Measurements from ENCODE around the gene FCRL3.

FCRL3 gene

GRCh38 chr1:157652859-157653493 is 47.6 kb downstream of the FCRL3 start:
- TF ChIP-seq CTCF (IDR thresholded peaks at IDR 0.05; ENCODE audit: low read depth, low read length, missing control alignments), result no peak
- Histone ChIP-seq H3K4me3 (ENCODE audit: low read depth, low read length) (no peak overlapping the region), H3K36me3 (replicated peaks) (no peaks in the 10 kb centered on the region), H3K27ac (no peak overlapping the region), H3K27me3 (replicated peaks) (no peaks in the 10 kb centered on the region)
- DNase-seq, result no peak
- in situ Hi-C loops (cut with HindIII; ENCODE audit: low pct_ligation_motif_present, low sequenced_read_pairs), result no loop called here

DNA sequence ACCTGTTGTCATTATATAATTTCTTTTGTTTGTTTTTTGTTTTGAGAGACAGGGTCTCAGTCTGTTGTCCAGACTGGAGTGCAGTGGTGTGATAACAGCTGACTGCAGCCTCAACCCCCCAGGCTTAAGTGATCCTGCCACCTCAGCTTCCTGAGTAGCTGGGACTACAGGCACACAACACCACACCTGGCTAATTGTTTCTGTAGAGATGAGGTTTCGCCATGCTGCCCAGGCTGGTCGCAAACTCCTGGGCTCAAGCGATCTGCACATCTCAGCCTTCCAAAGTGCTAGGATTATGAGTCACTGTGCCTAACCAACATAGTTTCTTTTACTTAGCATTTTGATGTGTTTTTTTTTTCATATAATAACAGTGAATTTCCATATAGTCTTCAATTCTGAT is 52.3 kb downstream of the FCRL3 start:
- Histone ChIP-seq H3K27me3 (replicated peaks) (no peaks in the 10 kb centered on the region), H3K36me3 (replicated peaks) (no peaks in the 10 kb centered on the region), H3K4me3 (ENCODE audit: low read depth, low read length) (no peak overlapping the region), H3K27ac (no peak overlapping the region)
- in situ Hi-C loops (cut with HindIII; ENCODE audit: low pct_ligation_motif_present, low sequenced_read_pairs), result no loop called here
- no peak for DNase-seq
- TF ChIP-seq CTCF (IDR thresholded peaks at IDR 0.05; ENCODE audit: low read depth, low read length, missing control alignments), result no peak

DNA sequence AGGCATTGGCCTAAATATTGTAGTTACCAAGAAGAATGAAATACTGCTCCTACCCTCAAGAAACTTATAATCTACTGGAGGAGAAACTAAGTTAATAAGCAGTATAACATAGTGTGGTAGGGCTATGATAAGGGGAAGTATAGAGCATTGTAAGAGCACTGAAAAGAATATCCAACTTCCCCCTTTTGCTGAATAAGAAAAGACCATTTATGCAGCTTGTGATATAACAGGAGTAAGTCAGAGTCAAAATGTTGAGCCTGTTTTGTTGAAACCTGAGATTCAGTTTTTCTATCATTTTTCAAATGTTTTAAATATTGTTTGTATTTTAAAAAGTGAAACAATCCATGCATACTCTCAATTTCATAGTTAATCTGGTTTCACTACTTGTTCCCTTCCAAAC is 54.4 kb downstream of the FCRL3 start:
- Histone ChIP-seq H3K36me3 (replicated peaks) (no peaks in the 10 kb centered on the region), H3K27me3 (replicated peaks) (no peaks in the 10 kb centered on the region), H3K27ac (no peak overlapping the region), H3K4me3 (ENCODE audit: low read depth, low read length) (no peak overlapping the region)
- TF ChIP-seq CTCF (IDR thresholded peaks at IDR 0.05; ENCODE audit: low read depth, low read length, missing control alignments), result no peak
- in situ Hi-C loops (cut with HindIII; ENCODE audit: low pct_ligation_motif_present, low sequenced_read_pairs), result no loop called here
- DNase-seq, result no peak

DNA sequence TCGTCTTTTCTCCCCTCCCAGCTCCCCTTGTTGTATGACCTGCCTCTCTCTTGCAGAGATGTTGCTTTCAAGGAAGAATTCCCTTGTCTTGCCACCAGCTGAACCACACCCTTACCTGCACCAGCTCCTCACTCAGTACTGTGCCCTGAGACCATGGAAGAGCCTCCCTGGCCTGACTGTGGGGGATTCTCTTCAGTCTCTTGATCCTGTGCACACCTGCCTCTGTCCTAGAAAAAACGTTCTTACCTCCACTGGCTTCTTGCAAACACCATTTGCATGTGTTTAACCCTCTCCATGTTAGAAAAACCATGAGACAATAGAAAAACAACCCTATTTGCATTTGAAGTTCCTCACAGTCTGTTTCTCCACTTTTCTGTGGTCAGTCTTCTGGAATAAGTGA is 59.4 kb downstream of the FCRL3 start:
- no peaks in the 10 kb centered on the region for H3K36me3 ChIP-seq (replicated peaks)
- no peak for TF ChIP-seq CTCF (IDR thresholded peaks at IDR 0.05; ENCODE audit: low read depth, low read length, missing control alignments)
- no peak overlapping the region for H3K4me3 ChIP-seq (ENCODE audit: low read depth, low read length)
- in situ Hi-C loops (cut with HindIII; ENCODE audit: low pct_ligation_motif_present, low sequenced_read_pairs), result no loop called here
- H3K27ac ChIP-seq, result no peak overlapping the region
- H3K27me3 ChIP-seq (replicated peaks), result no peaks in the 10 kb centered on the region
- no peak for DNase-seq

GRCh38 chr1:157639800-157640199 is 60.8 kb downstream of the FCRL3 start:
- Histone ChIP-seq H3K4me3 (ENCODE audit: low read depth, low read length) (no peak overlapping the region), H3K27me3 (replicated peaks) (no peaks in the 10 kb centered on the region), H3K36me3 (replicated peaks) (no peaks in the 10 kb centered on the region), H3K27ac (no peak overlapping the region)
- in situ Hi-C loops (cut with HindIII; ENCODE audit: low pct_ligation_motif_present, low sequenced_read_pairs), result no loop called here
- TF ChIP-seq CTCF (IDR thresholded peaks at IDR 0.05; ENCODE audit: low read depth, low read length, missing control alignments), result no peak
- no peak for DNase-seq

GRCh38 chr1:157628773-157629172 is 71.8 kb downstream of the FCRL3 start:
- no peak for TF ChIP-seq CTCF (IDR thresholded peaks at IDR 0.05; ENCODE audit: low read depth, low read length, missing control alignments)
- in situ Hi-C loops (cut with HindIII; ENCODE audit: low pct_ligation_motif_present, low sequenced_read_pairs), result no loop called here
- Histone ChIP-seq H3K4me3 (ENCODE audit: low read depth, low read length) (no peak overlapping the region), H3K27ac (no peak overlapping the region), H3K36me3 (replicated peaks) (no peaks in the 10 kb centered on the region), H3K27me3 (replicated peaks) (no peaks in the 10 kb centered on the region)
- DNase-seq, result no peak
